IMR-90 (cell line): ENCODE data around the gene NHSL2.

ENCODE experiments used
- BHLHE40 ChIP-seq: fragments of 150-350 bp; IDR thresholded peaks from 2 replicates; pipeline ENCODE4 v1.6.1; 2016; ENCODE audit warnings: mild to moderate bottlenecking, low read depth, low read length
- CEBPB ChIP-seq: IDR thresholded peaks from 2 replicates; pipeline ENCODE4 v1.6.1; 2012; ENCODE audit warnings: low read depth, low read length, improper control_type of control experiment
- CHD1 ChIP-seq: IDR thresholded peaks from 2 replicates; pipeline ENCODE4 v1.6.1; 2012; ENCODE audit warnings: low read depth, low read length, improper control_type of control experiment
- CTCF ChIP-seq: conservative IDR thresholded peaks from 2 replicates; pipeline ENCODE4 v1.5.1; 2012; ENCODE audit warnings: mild to moderate bottlenecking, low read depth, low read length, improper control_type of control experiment
- ELK1 ChIP-seq: fragments of 150-350 bp; IDR thresholded peaks from 2 replicates; pipeline ENCODE4 v1.6.1; 2016; ENCODE audit warnings: low read depth, mild to moderate bottlenecking, low read length, moderate library complexity, borderline replicate concordance
- FOS ChIP-seq: fragments of 150-350 bp; IDR thresholded peaks from 2 replicates; pipeline ENCODE4 v1.6.1; 2016; ENCODE audit warnings: low read depth, low read length
- MAZ ChIP-seq: IDR thresholded peaks from 2 replicates; pipeline ENCODE4 v1.6.1; 2012; ENCODE audit warnings: low read depth, mild to moderate bottlenecking, low read length, improper control_type of control experiment, moderate library complexity, borderline replicate concordance
- POLR2A ChIP-seq: IDR thresholded peaks from 2 replicates; pipeline ENCODE4 v1.6.1; 2012; ENCODE audit warnings: mild to moderate bottlenecking, low read depth, low read length
- RAD21 ChIP-seq: IDR thresholded peaks from 2 replicates; pipeline ENCODE4 v1.6.1; 2012; ENCODE audit warnings: low read length, improper control_type of control experiment
- RCOR1 ChIP-seq: IDR thresholded peaks from 2 replicates; pipeline ENCODE4 v1.6.1; 2012; ENCODE audit warnings: mild to moderate bottlenecking, low read length, improper control_type of control experiment; ENCODE audit not compliant: insufficient replicate concordance
- RFX5 ChIP-seq: IDR thresholded peaks from 2 replicates; pipeline ENCODE4 v1.8.0; 2012; ENCODE audit warnings: low read depth, mild to moderate bottlenecking, low read length, moderate library complexity

- TF ChIP-seq RCOR1 (no peak), CTCF (no peak), POLR2A (no peak), RFX5 (no peak), RAD21 (no peak), BHLHE40 (no peak), MAZ (no peak), CEBPB (peak; percentile 85), ELK1 (no peak), CHD1 (no peak), FOS (no peak)
Measured at GRCh38 chrX:71922686-71923085, 12.0 kb downstream of the NHSL2 start.
